ENCODE measurements around the gene MUTYH.

DNA sequence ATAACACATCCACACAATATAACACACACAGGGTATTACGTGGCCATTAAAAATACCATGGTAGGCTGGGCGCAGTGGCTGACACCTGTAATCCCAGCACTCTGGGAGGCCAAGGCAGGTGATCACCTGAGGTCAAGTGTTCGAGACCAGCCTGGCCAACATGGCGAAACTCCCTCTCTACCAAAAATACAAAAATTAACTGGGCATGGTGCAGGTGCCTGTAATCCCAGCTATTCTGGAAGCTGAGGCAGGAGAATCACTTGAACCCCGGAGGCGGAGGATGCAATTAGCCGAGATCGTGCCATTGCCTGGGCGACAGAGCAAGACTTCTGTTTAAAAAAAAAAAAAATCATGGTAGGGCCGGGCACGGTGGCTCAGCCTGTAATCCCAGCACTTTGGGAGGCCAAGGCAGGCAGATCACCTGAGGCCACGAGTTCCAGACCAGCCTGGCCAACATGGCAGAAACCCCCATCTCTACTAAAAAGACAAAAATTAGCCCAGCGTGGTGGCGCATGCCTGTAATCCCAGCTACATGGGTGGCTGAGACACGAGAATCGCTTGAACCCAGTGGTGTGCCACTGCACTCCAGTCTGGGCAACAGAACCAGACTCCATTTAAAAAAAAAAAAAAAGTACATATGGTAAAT, 37.6 kb downstream of the MUTYH start:
- TF ChIP-seq, protein P1, sequence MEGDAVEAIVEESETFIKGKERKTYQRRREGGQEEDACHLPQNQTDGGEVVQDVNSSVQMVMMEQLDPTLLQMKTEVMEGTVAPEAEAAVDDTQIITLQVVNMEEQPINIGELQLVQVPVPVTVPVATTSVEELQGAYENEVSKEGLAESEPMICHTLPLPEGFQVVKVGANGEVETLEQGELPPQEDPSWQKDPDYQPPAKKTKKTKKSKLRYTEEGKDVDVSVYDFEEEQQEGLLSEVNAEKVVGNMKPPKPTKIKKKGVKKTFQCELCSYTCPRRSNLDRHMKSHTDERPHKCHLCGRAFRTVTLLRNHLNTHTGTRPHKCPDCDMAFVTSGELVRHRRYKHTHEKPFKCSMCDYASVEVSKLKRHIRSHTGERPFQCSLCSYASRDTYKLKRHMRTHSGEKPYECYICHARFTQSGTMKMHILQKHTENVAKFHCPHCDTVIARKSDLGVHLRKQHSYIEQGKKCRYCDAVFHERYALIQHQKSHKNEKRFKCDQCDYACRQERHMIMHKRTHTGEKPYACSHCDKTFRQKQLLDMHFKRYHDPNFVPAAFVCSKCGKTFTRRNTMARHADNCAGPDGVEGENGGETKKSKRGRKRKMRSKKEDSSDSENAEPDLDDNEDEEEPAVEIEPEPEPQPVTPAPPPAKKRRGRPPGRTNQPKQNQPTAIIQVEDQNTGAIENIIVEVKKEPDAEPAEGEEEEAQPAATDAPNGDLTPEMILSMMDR (IDR thresholded peaks at IDR 0.05), result no peak
- TF ChIP-seq POLR2AphosphoS5 (IDR thresholded peaks at IDR 0.05) (no peak), EP300 (IDR thresholded peaks at IDR 0.05) (no peak)

Data from gastroesophageal sphincter (tissue), 3 donors.